Measurements from ENCODE around the gene GNB1. TPM values are rescaled to one million over a fixed set of nuclear protein-coding genes. Genes with fewer than 3 reads are reported as not detected.

The GNB1 gene
- total RNA-seq, 1 experiment from 2014 or later: 611 TPM

- ChIA-PET POLR2A (ENCODE audit: low non-redundant PET) (no interaction called here), CTCF (interaction anchor here (2.4 kb wide), 1 partner anchor 131 kb away, joined by 7 read pairs; no protein-coding TSS in a partner anchor)
- peak; percentile 78 for DNase-seq (ENCODE audit: low spot score)
- no peak for TF ChIP-seq CTCF (conservative IDR thresholded peaks at IDR 0.05; ENCODE audit: low read depth, low read length)
- TF ChIP-seq EZH2 (IDR thresholded peaks at IDR 0.05; ENCODE audit: borderline replicate concordance, low read depth, low read length, poor library complexity, severe bottlenecking): no peak
- Histone ChIP-seq H3K4me3 (ENCODE audit: low read depth, low read length, poor library complexity, severe bottlenecking) (peak within 1 kb of the TSS; percentile 89), H3K36me3 (ENCODE audit: insufficient read depth, low read length, poor library complexity, severe bottlenecking) (no peaks in the 10 kb centered on the region), H3K4me1 (ENCODE audit: insufficient read depth, low read length, poor library complexity, severe bottlenecking) (peaks cover 30% of the 10 kb centered on the region), H3K9me3 (ENCODE audit: low read depth, low read length, poor library complexity, severe bottlenecking) (no peaks in the 10 kb centered on the region), H3K27me3 (replicated peaks; ENCODE audit: insufficient read depth, low read depth, low read length, poor library complexity) (no peaks in the 10 kb centered on the region), H3K27ac (ENCODE audit: low read depth, low read length, poor library complexity, severe bottlenecking) (peak within 1 kb of the TSS; percentile 87)
- intact Hi-C loops (cut with micrococcal nuclease; ENCODE audit: unreplicated experiment): loop anchor here (5.0 kb wide), 1 partner anchor 129 kb away; no protein-coding TSS in a partner anchor
- BruUV-seq (replicated peaks): no TSS peak
Measured at GRCh38 chr1:1777950-1778662, 112.8 kb downstream of the GNB1 start, which contains the start of gene NADK. TSS of gene NADK (minus strand) at chr1:1778470. CDS start at chr1:1765406, 13,064 bp downstream.

DNA sequence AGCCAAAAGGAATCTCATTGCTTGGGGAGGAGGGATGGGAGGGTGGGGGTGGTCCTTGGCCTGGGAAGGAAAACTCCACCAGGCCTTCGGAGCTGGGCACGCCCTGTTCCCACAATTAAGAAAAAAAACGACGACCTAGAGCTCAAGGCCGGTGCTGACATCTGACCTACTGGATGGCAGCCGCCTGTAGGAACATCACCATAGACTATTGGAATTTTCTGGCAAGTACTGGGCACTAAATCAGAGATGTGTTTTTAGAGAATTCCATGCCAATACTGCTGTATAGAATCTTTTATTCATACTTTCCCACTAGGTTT lies 113.3 kb downstream of the GNB1 start:
- intact Hi-C loops (cut with micrococcal nuclease; ENCODE audit: unreplicated experiment): loop anchor here (5.0 kb wide), 1 partner anchor 130 kb away; no protein-coding TSS in a partner anchor
- ChIA-PET CTCF (interaction anchor here (0.5 kb wide), 1 partner anchor 119 kb away, joined by 3 read pairs; no protein-coding TSS in a partner anchor), POLR2A (ENCODE audit: low non-redundant PET) (no interaction called here)
- BruUV-seq (replicated peaks): no TSS peak
- peaks cover 3% of the 10 kb centered on the region for H3K36me3 ChIP-seq (ENCODE audit: insufficient read depth, low read length, poor library complexity, severe bottlenecking)
- no peaks in the 10 kb centered on the region for H3K27me3 ChIP-seq (replicated peaks; ENCODE audit: insufficient read depth, low read depth, low read length, poor library complexity)
- H3K27ac ChIP-seq (ENCODE audit: low read depth, low read length, poor library complexity, severe bottlenecking): peak overlapping the region; percentile 87
- H3K4me3 ChIP-seq (ENCODE audit: low read depth, low read length, poor library complexity, severe bottlenecking): peak overlapping the region; percentile 89
- H3K4me1 ChIP-seq (ENCODE audit: insufficient read depth, low read length, poor library complexity, severe bottlenecking): peaks cover 27% of the 10 kb centered on the region
- no peaks in the 10 kb centered on the region for H3K9me3 ChIP-seq (ENCODE audit: low read depth, low read length, poor library complexity, severe bottlenecking)
- no peak for TF ChIP-seq CTCF (conservative IDR thresholded peaks at IDR 0.05; ENCODE audit: low read depth, low read length)
- no peak for TF ChIP-seq EZH2 (IDR thresholded peaks at IDR 0.05; ENCODE audit: borderline replicate concordance, low read depth, low read length, poor library complexity, severe bottlenecking)
- no peak for DNase-seq (ENCODE audit: low spot score)

DNA sequence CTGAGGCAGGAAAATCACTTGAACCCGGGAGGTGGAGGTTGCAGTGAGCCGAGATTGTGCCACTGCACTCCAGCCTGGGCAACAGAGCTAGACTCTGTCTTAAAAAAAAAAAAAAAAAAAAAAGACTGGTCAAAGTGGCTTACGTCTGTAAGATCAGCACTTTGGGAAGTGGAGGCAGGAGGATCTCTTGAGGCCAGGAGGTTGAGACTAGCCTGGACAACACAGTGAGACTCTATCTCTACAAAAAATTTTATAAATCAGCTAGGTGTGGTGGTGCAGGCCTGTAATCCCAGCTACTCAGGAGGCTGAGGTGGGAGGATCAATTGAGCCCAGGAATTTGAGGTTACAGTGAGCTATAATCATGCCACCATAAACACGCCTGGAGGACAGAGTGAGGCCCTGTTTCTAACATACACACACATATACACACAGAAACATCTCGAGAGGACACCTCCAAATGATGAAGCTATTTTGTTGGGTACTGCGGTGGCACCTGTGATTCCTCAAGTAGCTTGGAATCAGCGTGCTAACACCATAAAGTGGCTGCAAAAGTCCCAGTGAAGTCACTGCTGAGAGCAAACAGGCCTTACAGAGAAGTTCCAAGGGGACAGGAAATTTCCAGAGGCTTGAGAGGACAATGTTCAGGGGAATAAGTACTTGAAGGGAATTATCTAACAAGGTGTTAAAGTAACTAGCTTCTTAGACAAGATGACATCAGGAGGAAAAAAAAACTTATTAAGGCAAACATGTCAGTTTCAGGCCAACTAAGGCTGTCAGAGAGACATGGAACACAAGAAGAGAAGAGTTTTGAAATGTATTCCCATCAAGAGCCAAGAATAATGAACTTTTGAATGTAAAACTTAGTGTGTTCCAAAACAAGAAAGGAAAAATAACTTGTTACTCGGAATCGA lies 114.0 kb downstream of the GNB1 start:
- peaks cover 5% of the 10 kb centered on the region for H3K9me3 ChIP-seq (ENCODE audit: low read depth, low read length, poor library complexity, severe bottlenecking)
- peaks cover 26% of the 10 kb centered on the region for H3K4me1 ChIP-seq (ENCODE audit: insufficient read depth, low read length, poor library complexity, severe bottlenecking)
- H3K27me3 ChIP-seq (replicated peaks; ENCODE audit: insufficient read depth, low read depth, low read length, poor library complexity): no peaks in the 10 kb centered on the region
- intact Hi-C loops (cut with micrococcal nuclease; ENCODE audit: unreplicated experiment): loop anchor here (5.0 kb wide), 1 partner anchor 130 kb away; no protein-coding TSS in a partner anchor
- H3K36me3 ChIP-seq (ENCODE audit: insufficient read depth, low read length, poor library complexity, severe bottlenecking): peaks cover 10% of the 10 kb centered on the region
- no peak for TF ChIP-seq CTCF (conservative IDR thresholded peaks at IDR 0.05; ENCODE audit: low read depth, low read length)
- no peak for TF ChIP-seq EZH2 (IDR thresholded peaks at IDR 0.05; ENCODE audit: borderline replicate concordance, low read depth, low read length, poor library complexity, severe bottlenecking)
- TSS peak; percentile 42 for BruUV-seq (replicated peaks)
- ChIA-PET POLR2A (ENCODE audit: low non-redundant PET) (interaction anchor here (0.7 kb wide), 1 partner anchor 62 kb away, joined by 3 read pairs; no protein-coding TSS in a partner anchor), CTCF (interaction anchor here (0.5 kb wide), 1 partner anchor 119 kb away, joined by 3 read pairs; no protein-coding TSS in a partner anchor)
- H3K4me3 ChIP-seq (ENCODE audit: low read depth, low read length, poor library complexity, severe bottlenecking): peak overlapping the region; percentile 89
- peak overlapping the region; percentile 87 for H3K27ac ChIP-seq (ENCODE audit: low read depth, low read length, poor library complexity, severe bottlenecking)
- no peak for DNase-seq (ENCODE audit: low spot score)
